Panc1 (cell line): ENCODE data around the gene EQTN. TPM values are rescaled to one million over a fixed set of nuclear protein-coding genes. Genes with fewer than 3 reads are reported as not detected.

Source experiments
- ATAC-seq: fragments of 200-7000 bp; cut with Tn5 transposase; 2 replicates; pipeline ENCODE4 v1.9.1; 2020; ENCODE audit warnings: mild to moderate bottlenecking, moderate library complexity
- Bru-seq: library from RNA; stranded (reverse); fragments of 400-500 nt; gene quantifications from one replicate; lab custom pipeline; 2021; lab: Mats Ljungman, UMichigan
- BruChase-seq, 2 experiments: library from RNA; stranded (reverse); fragments of 400-500 nt; gene quantifications; one replicate each; lab custom pipeline; 2021; lab: Mats Ljungman, UMichigan
- BruUV-seq: library from RNA; stranded (reverse); fragments of 400-500 nt; replicated peaks from 2 replicates; lab custom pipeline; 2021; lab: Mats Ljungman, UMichigan
- CTCF ChIA-PET: fragments of 300-600 bp; sonication (Branson Sonifier 250); formaldehyde crosslinking; loops from one replicate; lab custom pipeline; 2022; ENCODE audit warnings: antibody characterized with exemption; lab: Charles Lee
- POLR2A ChIA-PET: fragments of 300-600 bp; sonication (Branson Sonifier 250); formaldehyde crosslinking; loops from one replicate; lab custom pipeline; 2022; ENCODE audit warnings: antibody characterized with exemption; lab: Charles Lee
- DNase-seq: peaks from one replicate; pipeline ENCODE4 v3.0.0-alpha.2; 2010; ENCODE audit warnings: low read depth, low spot score
- H3K27ac ChIP-seq: 2 replicates; pipeline ENCODE4 v1.5.1; 2011; ENCODE audit warnings: mild to moderate bottlenecking, low read length, inconsistent platforms
- H3K27me3 ChIP-seq: fragments of 200-500 bp; sonication (Bioruptor generic); 2 replicates; pipeline ENCODE4 v1.6.0; 2014; ENCODE audit warnings: low read length, inconsistent platforms; ENCODE audit not compliant: control insufficient read depth, insufficient read depth
- H3K36me3 ChIP-seq: fragments of 200-500 bp; sonication (Bioruptor generic); 2 replicates; pipeline ENCODE4 v1.5.1; 2014; ENCODE audit warnings: inconsistent platforms, mild to moderate bottlenecking, low read length, moderate library complexity; ENCODE audit not compliant: control insufficient read depth, insufficient read depth
- H3K4me1 ChIP-seq: 2 replicates; pipeline ENCODE4 v1.5.1; 2011; ENCODE audit warnings: inconsistent platforms, mild to moderate bottlenecking, low read length, moderate library complexity; ENCODE audit not compliant: control insufficient read depth, insufficient read depth
- H3K4me3 ChIP-seq, 2 experiments: 2 replicates each; pipeline ENCODE4 v1.5.1; 2011 to 2012; ENCODE audit warnings: low read depth in 2 of 2, low read length in 2 of 2, mild to moderate bottlenecking in 2 of 2, inconsistent platforms in 1 of 2, moderate library complexity in 1 of 2
- H3K9me3 ChIP-seq: fragments of 200-500 bp; sonication (Bioruptor generic); 2 replicates; pipeline ENCODE4 v1.5.1; 2014; ENCODE audit warnings: low read depth, mild to moderate bottlenecking, inconsistent platforms, low read length, moderate library complexity; ENCODE audit not compliant: control insufficient read depth, insufficient read depth
- CTCF ChIP-seq: fragments of 450-650 bp; IDR thresholded peaks from 2 replicates; pipeline ENCODE4 v1.5.1; 2017; ENCODE audit warnings: mild to moderate bottlenecking
- POLR2AphosphoS5 ChIP-seq: IDR thresholded peaks from 2 replicates; pipeline ENCODE4 v1.6.1; 2012; ENCODE audit warnings: mild to moderate bottlenecking, low read depth, low read length, moderate library complexity
- REST ChIP-seq, 2 experiments: IDR thresholded peaks; 2 replicates each; pipeline ENCODE4 v1.6.1; 2011 to 2012; ENCODE audit warnings: low read depth in 2 of 2, control low read depth in 1 of 2, low read length in 1 of 2, mild to moderate bottlenecking in 1 of 2, moderate library complexity in 1 of 2; ENCODE audit not compliant: insufficient read depth in 1 of 2
- SIN3A ChIP-seq: IDR thresholded peaks from 2 replicates; pipeline ENCODE4 v1.6.1; 2012; ENCODE audit warnings: low read depth, mild to moderate bottlenecking, low read length, moderate library complexity, borderline replicate concordance; ENCODE audit not compliant: insufficient read depth
- TCF7L2 ChIP-seq: IDR thresholded peaks from 2 replicates; pipeline ENCODE4 v1.6.1; 2011; ENCODE audit warnings: mild to moderate bottlenecking, low read depth, low read length, inconsistent platforms
- in situ Hi-C: cut with HindIII; loops from 2 replicates; pipeline ENCODE4 v1.10.0; 2016; ENCODE audit warnings: low sequenced_read_pairs, low pct_unique_long_range_greater_than_20kb
- intact Hi-C: fragments of 100-400 bp; cut with micrococcal nuclease; formaldehyde crosslinking; loops from one replicate; pipeline ENCODE4 v1.10.0; 2022; ENCODE audit not compliant: unreplicated experiment
- long read RNA-seq: library from polyadenylated mRNA; unstranded; transcript quantifications from one replicate; pipeline ENCODE4 v2.0.0, GENCODE V29; 2021; ENCODE audit not compliant: unreplicated experiment
- polyA plus RNA-seq: library from polyadenylated mRNA; unstranded; fragments of >200 nt; gene quantifications from one replicate; pipeline ENCODE4 v1.2.1, GENCODE V29; 2012; ENCODE audit warnings: missing spikeins; ENCODE audit not compliant: insufficient read length
- total RNA-seq: library from RNA; stranded (reverse); gene quantifications from one replicate; pipeline ENCODE4 v1.2.1, GENCODE V29; 2021; ENCODE audit not compliant: unreplicated experiment

Gene EQTN
- not detected for total RNA-seq
- polyA plus RNA-seq = not detected
- not detected for Bru-seq, nascent RNA
- not detected for BruChase-seq, experiment 1, labeled RNA remaining after a 2-hour chase
- BruChase-seq, experiment 2, labeled RNA remaining after a 6-hour chase = not detected
- long read RNA-seq = 0 reads

- in situ Hi-C loops (no loop called here), intact Hi-C loops (no loop called here)
- Histone ChIP-seq H3K4me3 (no peak within 1 kb of the TSS), H3K36me3 (no peaks in the 10 kb centered on the region), H3K4me1 (no peaks in the 10 kb centered on the region), H3K9me3 (no peaks in the 10 kb centered on the region), H3K27me3 (no peaks in the 10 kb centered on the region), H3K27ac (no peak within 1 kb of the TSS)
- ChIA-PET CTCF (no interaction called here), POLR2A (no interaction called here)
- no peak for DNase-seq
- TF ChIP-seq REST (IDR thresholded peaks at IDR 0.05; ENCODE audit: insufficient read depth in 1 of 2, low read depth in 2 of 2, low read length in 1 of 2) (no peak), CTCF (no peak), TCF7L2 (no peak), POLR2AphosphoS5 (no peak), SIN3A (no peak)
- BruUV-seq = no TSS peak
- ATAC-seq = no peak
These were observed at the start of gene EQTN for GRCh38 chr9:27297050-27297449. TSS of gene EQTN (minus strand) at chr9:27297150. CDS start at chr9:27297055, 95 bp downstream.

- no peak overlapping the region for H3K27ac ChIP-seq
- no peaks in the 10 kb centered on the region for H3K36me3 ChIP-seq
- in situ Hi-C loops (no loop called here), intact Hi-C loops (no loop called here)
- no peaks in the 10 kb centered on the region for H3K4me1 ChIP-seq
- no peaks in the 10 kb centered on the region for H3K9me3 ChIP-seq
- ATAC-seq (no peak), DNase-seq (no peak)
- H3K27me3 ChIP-seq = no peaks in the 10 kb centered on the region
- TF ChIP-seq SIN3A (no peak), POLR2AphosphoS5 (no peak)
- no peak overlapping the region for H3K4me3 ChIP-seq
- ChIA-PET CTCF (no interaction called here), POLR2A (no interaction called here)
- no TSS peak for BruUV-seq
These were observed 47.8 kb upstream of the EQTN start for GRCh38 chr9:27344776-27345175.

- DNase-seq (no peak), ATAC-seq (no peak)
- no TSS peak for BruUV-seq
- H3K9me3 ChIP-seq = no peaks in the 10 kb centered on the region
- no peaks in the 10 kb centered on the region for H3K27me3 ChIP-seq
- in situ Hi-C loops = no loop called here
- no peaks in the 10 kb centered on the region for H3K4me1 ChIP-seq
- ChIA-PET CTCF (no interaction called here), POLR2A (no interaction called here)
- intact Hi-C loops = no loop called here
- H3K4me3 ChIP-seq = no peak overlapping the region
- H3K27ac ChIP-seq = no peak overlapping the region
- H3K36me3 ChIP-seq = no peaks in the 10 kb centered on the region
- TF ChIP-seq REST (IDR thresholded peaks at IDR 0.05; ENCODE audit: insufficient read depth in 1 of 2, low read depth in 2 of 2, low read length in 1 of 2) (no peak), TCF7L2 (no peak), SIN3A (no peak), POLR2AphosphoS5 (no peak), CTCF (no peak)
These were observed 44.8 kb upstream of the EQTN start for GRCh38 chr9:27341545-27342294.
